Left lung (tissue), 10 donors: ENCODE data around the gene NADK. TPM values are rescaled to one million over a fixed set of nuclear protein-coding genes. Genes with fewer than 3 reads are reported as not detected.
A peak's percentile ranks its signal among the peaks of the same experiment; 100 is the strongest.

Source experiments
- ATAC-seq: fragments of 200-7000 bp; cut with Tn5 transposase; one replicate; pipeline ENCODE4 v1.9.1; 2020; ENCODE audit warnings: moderate library complexity
- DNase-seq, 4 donors: peaks; one replicate each; pipeline ENCODE4 v3.0.0-alpha.2; 2013 to 2020
- H3K27ac ChIP-seq, 2 donors: fragments of 200-600 bp; sonication (generic) in 1 of 2; one replicate each; pipeline versions ENCODE4 v1.5.0 to v1.8.0; 2020 to 2021
- H3K27me3 ChIP-seq, 2 donors: fragments of 200-600 bp; sonication (generic) in 1 of 2; one replicate each; pipeline versions ENCODE4 v1.5.0 to v1.8.0; 2020 to 2021
- H3K36me3 ChIP-seq, 2 donors: fragments of 200-600 bp; sonication (generic) in 1 of 2; one replicate each; pipeline versions ENCODE4 v1.5.0 to v1.8.0; 2020 to 2021
- H3K4me1 ChIP-seq, 2 donors: fragments of 200-600 bp; one replicate each; pipeline ENCODE4 v1.8.0; 2021
- H3K4me3 ChIP-seq, 2 donors: fragments of 200-600 bp; sonication (generic) in 1 of 2; one replicate each; pipeline versions ENCODE4 v1.5.0 to v1.8.0; 2020 to 2021; ENCODE audit warnings: mild to moderate bottlenecking in 1 of 2
- H3K9me3 ChIP-seq, 2 donors: fragments of 200-600 bp; sonication (generic) in 1 of 2; one replicate each; pipeline versions ENCODE4 v1.5.0 to v1.8.0; 2020 to 2021
- CTCF ChIP-seq, 2 donors: fragments of 200-600 bp; sonication (generic) in 1 of 2; IDR thresholded peaks; one replicate each; pipeline versions ENCODE4 v1.5.0 to v1.8.0; 2021; ENCODE audit warnings: antibody characterized with exemption in 2 of 2
- intact Hi-C, 2 donors: fragments of 100-400 bp; cut with DNase I; formaldehyde crosslinking; loops; one replicate each; pipeline versions ENCODE4 v1.11.2 to v1.14.2; 2022
- polyA plus RNA-seq, 6 donors: library from polyadenylated mRNA; unstranded; fragments of 120-200 nt; gene quantifications; one replicate each; pipeline ENCODE4 v1.2.1, GENCODE V29; 2013; ENCODE audit not compliant: insufficient read length in 6 of 6
- total RNA-seq, 2 donors: library from RNA; stranded (reverse); fragmentation: NEBNext Ultra II Directional; extraction: Animal tissue kit (Norgen Biotek cat#: 25700); gene quantifications; one replicate each; pipeline ENCODE4 v1.2.1, GENCODE V29; 2021
- donor health status: DM: no; HTN: yes; CAD: no.
- donor health status: DM: no; HTN: no; CAD: no.

NADK gene
- total and polyA plus RNA-seq, 8 donors: 37.2 to 126 (median 45.6) TPM

GRCh38 chr1:1825217-1825616 lies 46.9 kb upstream of the NADK start:
- Histone ChIP-seq H3K36me3 (peaks cover 0 to 63% of the 10 kb centered on the region in 2 donors), H3K27ac (no peak overlapping the region), H3K4me1 (peaks cover 0 to 16% of the 10 kb centered on the region in 2 donors), H3K4me3 (no peak overlapping the region), H3K9me3 (no peaks in the 10 kb centered on the region), H3K27me3 (no peaks in the 10 kb centered on the region)
- no peak for ATAC-seq
- intact Hi-C loops: no loop called here
- DNase-seq: no peak
- no peak for TF ChIP-seq CTCF (IDR thresholded peaks at IDR 0.05)

- H3K4me3 ChIP-seq: no peak overlapping the region
- H3K36me3 ChIP-seq: peaks cover 0 to 83% of the 10 kb centered on the region in 2 donors
- intact Hi-C loops: no loop called here
- H3K9me3 ChIP-seq: no peaks in the 10 kb centered on the region
- no peak overlapping the region for H3K27ac ChIP-seq
- TF ChIP-seq CTCF (IDR thresholded peaks at IDR 0.05): no peak
- no peak for DNase-seq
- no peaks in the 10 kb centered on the region for H3K27me3 ChIP-seq
- H3K4me1 ChIP-seq: no peaks in the 10 kb centered on the region
- no peak for ATAC-seq
Measured at GRCh38 chr1:1819762-1820161, 41.5 kb upstream of the NADK start.

- Histone ChIP-seq H3K27me3 (no peaks in the 10 kb centered on the region), H3K9me3 (no peaks in the 10 kb centered on the region), H3K4me1 (no peaks in the 10 kb centered on the region), H3K27ac (no peak overlapping the region), H3K4me3 (no peak overlapping the region), H3K36me3 (peaks cover 0 to 85% of the 10 kb centered on the region in 2 donors)
- no peak for ATAC-seq
- no peak for DNase-seq
- intact Hi-C loops: no loop called here
- no peak for TF ChIP-seq CTCF (IDR thresholded peaks at IDR 0.05)
Measured at GRCh38 chr1:1817221-1817620, 39.0 kb upstream of the NADK start.

GRCh38 chr1:1815606-1816281 lies 37.5 kb upstream of the NADK start:
- Histone ChIP-seq H3K36me3 (peaks cover 0 to 87% of the 10 kb centered on the region in 2 donors), H3K27me3 (no peaks in the 10 kb centered on the region), H3K4me1 (no peaks in the 10 kb centered on the region), H3K4me3 (no peak overlapping the region), H3K9me3 (no peaks in the 10 kb centered on the region), H3K27ac (no peak overlapping the region)
- intact Hi-C loops: no loop called here
- TF ChIP-seq CTCF (IDR thresholded peaks at IDR 0.05): no peak
- DNase-seq (no peak), ATAC-seq (peak; percentile 13)

- no peak for DNase-seq
- no peak overlapping the region for H3K4me3 ChIP-seq
- no peak overlapping the region for H3K27ac ChIP-seq
- peaks cover 0 to 99% of the 10 kb centered on the region in 2 donors for H3K36me3 ChIP-seq
- H3K9me3 ChIP-seq: no peaks in the 10 kb centered on the region
- ATAC-seq: no peak
- H3K4me1 ChIP-seq: no peaks in the 10 kb centered on the region
- no peaks in the 10 kb centered on the region for H3K27me3 ChIP-seq
- intact Hi-C loops: no loop called here
- no peak for TF ChIP-seq CTCF (IDR thresholded peaks at IDR 0.05)
Measured at GRCh38 chr1:1809489-1809888, 31.2 kb upstream of the NADK start.
